ENCODE results near the gene SLC25A20.

DNA sequence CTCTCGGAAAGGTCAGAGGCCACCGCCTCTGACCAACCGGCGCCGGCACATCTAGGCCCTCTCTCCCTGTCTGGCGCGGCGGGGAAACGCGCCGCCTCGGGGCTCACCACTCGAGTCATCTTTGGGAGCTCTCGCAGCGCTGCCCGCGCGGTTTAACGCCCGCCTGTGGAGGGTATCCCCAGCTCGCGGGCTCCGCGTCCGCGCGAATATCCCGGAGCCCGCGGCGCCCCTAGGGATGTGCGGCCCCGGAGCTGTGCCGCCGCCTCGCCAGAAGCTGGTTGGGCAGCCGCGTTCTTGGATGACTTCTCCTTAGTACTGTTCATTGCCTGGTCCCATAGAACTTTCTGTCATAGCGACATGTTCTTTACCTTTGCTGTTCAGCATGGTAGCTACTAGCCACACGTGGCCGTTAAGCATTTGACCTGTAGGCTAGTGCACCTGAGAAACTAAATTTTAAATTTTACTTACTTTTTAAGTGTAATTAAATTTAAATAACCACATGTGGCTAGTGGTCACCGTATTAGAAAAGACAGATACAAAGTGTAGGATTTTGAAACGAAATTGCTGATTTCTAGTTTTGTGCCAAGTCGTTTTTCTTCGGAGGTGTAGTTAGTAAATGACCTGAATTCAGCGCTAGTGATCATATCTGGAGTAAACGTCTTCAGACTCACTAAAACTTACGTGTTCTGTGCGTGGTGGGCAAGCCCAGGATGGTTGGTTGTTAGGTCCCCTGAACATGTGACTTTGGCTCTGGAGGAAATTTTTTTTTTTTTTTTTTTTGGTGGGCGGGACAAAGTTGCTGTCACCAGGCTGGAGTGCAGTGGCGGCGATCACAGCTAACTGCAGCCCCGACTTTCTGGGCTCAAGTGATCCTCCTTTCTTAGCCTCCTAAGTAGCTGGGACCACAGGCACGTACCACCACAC is 20.8 kb upstream of the SLC25A20 start:
- TF ChIP-seq SUZ12 (IDR thresholded peaks at IDR 0.05; ENCODE audit: extremely low read depth, insufficient read depth, insufficient read length): no peak
- no peak for TF ChIP-seq YY1 (IDR thresholded peaks at IDR 0.05; ENCODE audit: insufficient read depth, insufficient read length)
